IMR-90 (cell line): Measurements from ENCODE around the gene TGFB1. TPM values are rescaled to one million over a fixed set of nuclear protein-coding genes. Genes with fewer than 3 reads are reported as not detected.

Source experiments
- ATAC-seq: fragments of 200-7000 bp; cut with Tn5 transposase; 2 replicates; pipeline ENCODE4 v1.9.1; 2020; ENCODE audit warnings: low read depth, mild to moderate bottlenecking, moderate library complexity
- BruUV-seq: library from RNA; stranded (reverse); fragments of 400-500 nt; replicated peaks from 2 replicates; lab custom pipeline; 2021; lab: Mats Ljungman, UMichigan
- CTCF ChIA-PET: fragments of 300-600 bp; formaldehyde crosslinking; extraction: SDS; loops from one replicate; lab custom pipeline; 2021; ENCODE audit warnings: antibody characterized with exemption; lab: Yijun Ruan, JAX
- POLR2A ChIA-PET: fragments of 300-600 bp; sonication (Branson Sonifier 250); formaldehyde crosslinking; loops from one replicate; lab custom pipeline; 2022; ENCODE audit warnings: antibody characterized with exemption; ENCODE audit not compliant: unreplicated experiment; lab: Charles Lee
- DNase-seq: peaks from one replicate; pipeline ENCODE4 v3.0.0; 2013
- H2AFZ ChIP-seq: replicated peaks from 2 replicates; pipeline ENCODE3; 2013; ENCODE audit warnings: low read length, mild to moderate bottlenecking; ENCODE audit not compliant: poor library complexity
- H2AK5ac ChIP-seq: 2 replicates; pipeline ENCODE4 v1.6.1; 2013; ENCODE audit warnings: low read depth, low read length, inconsistent platforms
- H2AK9ac ChIP-seq: replicated peaks from 2 replicates; pipeline ENCODE3; 2013; ENCODE audit warnings: mild to moderate bottlenecking, low read depth, low read length, moderate library complexity; ENCODE audit not compliant: poor library complexity
- H2BK120ac ChIP-seq: 2 replicates; pipeline ENCODE4 v1.6.1; 2013; ENCODE audit warnings: low read depth, low read length, inconsistent platforms
- H2BK15ac ChIP-seq: 3 replicates; pipeline ENCODE4 v1.6.1; 2013; ENCODE audit warnings: low read depth, low read length, inconsistent platforms
- H2BK20ac ChIP-seq: 2 replicates; pipeline ENCODE4 v1.6.1; 2013; ENCODE audit warnings: low read depth, mild to moderate bottlenecking, inconsistent platforms, low read length, moderate library complexity
- H2BK5ac ChIP-seq: 2 replicates; pipeline ENCODE4 v1.6.1; 2013; ENCODE audit warnings: mild to moderate bottlenecking, low read depth, low read length, inconsistent platforms; ENCODE audit not compliant: poor library complexity, severe bottlenecking
- H3K14ac ChIP-seq: replicated peaks from 2 replicates; pipeline ENCODE4 v1.6.1; 2013; ENCODE audit warnings: low read depth, low read length, inconsistent platforms
- H3K18ac ChIP-seq: 2 replicates; pipeline ENCODE4 v1.6.1; 2013; ENCODE audit warnings: low read depth, low read length, control low read depth
- H3K23ac ChIP-seq: 2 replicates; pipeline ENCODE4 v1.6.1; 2013; ENCODE audit warnings: low read depth, low read length, inconsistent platforms
- H3K27ac ChIP-seq: 2 replicates; pipeline ENCODE4 v1.5.1; 2013; ENCODE audit warnings: mild to moderate bottlenecking, control low read depth, low read length; ENCODE audit not compliant: insufficient read depth
- H3K27me3 ChIP-seq: 2 replicates; pipeline ENCODE4 v1.6.1; 2013; ENCODE audit warnings: low read length; ENCODE audit not compliant: control insufficient read depth, insufficient read depth
- H3K36me3 ChIP-seq: 2 replicates; pipeline ENCODE4 v1.6.1; 2013; ENCODE audit warnings: low read length, mixed read lengths; ENCODE audit not compliant: control insufficient read depth, insufficient read depth
- H3K4ac ChIP-seq: 2 replicates; pipeline ENCODE4 v1.6.1; 2013; ENCODE audit warnings: low read depth, low read length, inconsistent platforms
- H3K4me1 ChIP-seq: 2 replicates; pipeline ENCODE4 v1.6.1; 2013; ENCODE audit warnings: low read length, mixed read lengths; ENCODE audit not compliant: control insufficient read depth, insufficient read depth
- H3K4me2 ChIP-seq: 2 replicates; pipeline ENCODE4 v1.6.1; 2013; ENCODE audit warnings: low read depth, mild to moderate bottlenecking, control low read depth, low read length, moderate library complexity
- H3K4me3 ChIP-seq: 2 replicates; pipeline ENCODE4 v1.5.1; 2013; ENCODE audit warnings: low read depth, mild to moderate bottlenecking, control low read depth, low read length, moderate library complexity; ENCODE audit not compliant: insufficient read depth
- H3K56ac ChIP-seq: 2 replicates; pipeline ENCODE4 v1.6.1; 2013; ENCODE audit warnings: low read length, inconsistent platforms; ENCODE audit not compliant: insufficient read depth; ENCODE audit errors: extremely low read depth
- H3K79me1 ChIP-seq, 2 experiments: 2 replicates each; pipeline ENCODE4 v1.6.1; 2013; ENCODE audit warnings: low read length in 2 of 2, inconsistent platforms in 1 of 2, low read depth in 1 of 2
- H3K9ac ChIP-seq: 2 replicates; pipeline ENCODE4 v1.6.1; 2013; ENCODE audit warnings: low read depth, low read length, control low read depth
- H3K9me1 ChIP-seq: 2 replicates; pipeline ENCODE4 v1.6.1; 2013; ENCODE audit warnings: low read length, inconsistent platforms; ENCODE audit not compliant: insufficient read depth
- H3K9me3 ChIP-seq: 2 replicates; pipeline ENCODE4 v1.6.1; 2013; ENCODE audit warnings: low read length; ENCODE audit not compliant: control insufficient read depth, insufficient read depth
- H4K20me1 ChIP-seq: 2 replicates; pipeline ENCODE4 v1.6.1; 2013; ENCODE audit warnings: low read length, inconsistent platforms; ENCODE audit not compliant: insufficient read depth
- H4K5ac ChIP-seq: 2 replicates; pipeline ENCODE4 v1.6.1; 2013; ENCODE audit warnings: mild to moderate bottlenecking, low read depth, low read length, control low read depth
- H4K8ac ChIP-seq, 2 experiments: 2 replicates each; pipeline ENCODE4 v1.6.1; 2013; ENCODE audit warnings: low read depth in 2 of 2, low read length in 2 of 2, control low read depth in 1 of 2, inconsistent platforms in 1 of 2
- H4K91ac ChIP-seq: 2 replicates; pipeline ENCODE4 v1.6.1; 2013; ENCODE audit warnings: low read depth, low read length, inconsistent platforms; ENCODE audit not compliant: insufficient read depth
- BHLHE40 ChIP-seq: fragments of 150-350 bp; IDR thresholded peaks from 2 replicates; pipeline ENCODE4 v1.6.1; 2016; ENCODE audit warnings: mild to moderate bottlenecking, low read depth, low read length
- CEBPB ChIP-seq: IDR thresholded peaks from 2 replicates; pipeline ENCODE4 v1.6.1; 2012; ENCODE audit warnings: low read depth, low read length, improper control_type of control experiment
- FOS ChIP-seq: fragments of 150-350 bp; IDR thresholded peaks from 2 replicates; pipeline ENCODE4 v1.6.1; 2016; ENCODE audit warnings: low read depth, low read length
- MAFK ChIP-seq: IDR thresholded peaks from 2 replicates; pipeline ENCODE4 v1.6.1; 2012; ENCODE audit warnings: low read depth, low read length, improper control_type of control experiment
- MAZ ChIP-seq: IDR thresholded peaks from 2 replicates; pipeline ENCODE4 v1.6.1; 2012; ENCODE audit warnings: low read depth, mild to moderate bottlenecking, low read length, improper control_type of control experiment, moderate library complexity, borderline replicate concordance
- MXI1 ChIP-seq: IDR thresholded peaks from 2 replicates; pipeline ENCODE4 v1.6.1; 2012; ENCODE audit warnings: low read depth, mild to moderate bottlenecking, low read length, moderate library complexity, borderline replicate concordance
- RAD21 ChIP-seq: IDR thresholded peaks from 2 replicates; pipeline ENCODE4 v1.6.1; 2012; ENCODE audit warnings: low read length, improper control_type of control experiment
- RCOR1 ChIP-seq: IDR thresholded peaks from 2 replicates; pipeline ENCODE4 v1.6.1; 2012; ENCODE audit warnings: mild to moderate bottlenecking, low read length, improper control_type of control experiment; ENCODE audit not compliant: insufficient replicate concordance
- SMC3 ChIP-seq: fragments of 150-350 bp; IDR thresholded peaks from 2 replicates; pipeline ENCODE4 v1.6.1; 2016; ENCODE audit warnings: low read depth, mild to moderate bottlenecking, antibody characterized with exemption, low read length, moderate library complexity
- WGBS, 2 experiments: methylation state at CpG; one replicate each; pipeline versions ENCODE4 v1.1.5 to v1.1.7; 2013; ENCODE audit warnings: missing lambda C conversion rate in 2 of 2; ENCODE audit not compliant: insufficient read length in 1 of 2; ENCODE audit errors: extremely low coverage in 2 of 2; 5-methylcytosine and 5-hydroxymethylcytosine counted together
- dilution Hi-C: fragments of 300-500 bp; cut with HindIII; formaldehyde crosslinking; loops from one replicate; pipeline ENCODE4 v1.14.3; 2018; ENCODE audit warnings: low sequenced_read_pairs; ENCODE audit not compliant: unreplicated experiment
- in situ Hi-C: fragments of 300-500 bp; cut with MboI; formaldehyde crosslinking; loops from 3 replicates; pipeline ENCODE4 v1.14.3; 2019; ENCODE audit warnings: low sequenced_read_pairs, inconsistent platforms, mixed read lengths
- intact Hi-C: fragments of 100-400 bp; cut with micrococcal nuclease; formaldehyde crosslinking; loops from 2 replicates; pipeline ENCODE4 v1.10.0; 2022
- polyA plus RNA-seq, 3 experiments: library from polyadenylated mRNA; depleted of rRNA; stranded (reverse); fragments of >200 nt; gene quantifications; 2 replicates each; pipeline ENCODE4 v1.2.3, GENCODE V29; 2012; ENCODE audit warnings: low replicate concordance in 1 of 3
- total RNA-seq: library from RNA; depleted of rRNA; stranded (reverse); fragments of >200 nt; gene quantifications from 2 replicates; pipeline ENCODE4 v1.2.3, GENCODE V29; 2012
- TF ChIP-seq, protein P1 (sequence below): fragments of 150-350 bp; IDR thresholded peaks from 2 replicates; pipeline ENCODE4 v1.6.1; 2017; ENCODE audit warnings: mild to moderate bottlenecking, antibody characterized with exemption, low read length, low read depth
- TF ChIP-seq, protein P2 (sequence below): fragments of 150-350 bp; IDR thresholded peaks from 2 replicates; pipeline ENCODE4 v1.6.1; 2016; ENCODE audit warnings: low read depth, mild to moderate bottlenecking, low read length, moderate library complexity, borderline replicate concordance

Gene TGFB1
- total and polyA plus RNA-seq, 2 of the 4 experiments (the other 2 are of a cell fraction) = 3.2 to 26.7 TPM

- Histone ChIP-seq H3K23ac (no peak overlapping the region), H3K14ac (no peak overlapping the region), H4K8ac (no peak overlapping the region), H2BK20ac (no peak overlapping the region), H4K91ac (no peak overlapping the region), H3K9me1 (no peaks in the 10 kb centered on the region; the same call in 1 of the 2 replicates), H4K20me1 (peaks cover 37% of the 10 kb centered on the region), H2BK120ac (no peak overlapping the region), H3K56ac (no peak overlapping the region), H3K9me3 (no peaks in the 10 kb centered on the region), H3K79me1 (peaks cover 17 to 49% of the 10 kb centered on the region in 2 experiments), H3K4me3 (no peak overlapping the region), H2AK5ac (no peak overlapping the region), H3K27ac (no peak overlapping the region), H3K4me1 (no peaks in the 10 kb centered on the region), H3K27me3 (no peaks in the 10 kb centered on the region), H3K36me3 (peaks cover 47% of the 10 kb centered on the region), H2BK15ac (no peak overlapping the region), H2AFZ (no peak overlapping the region), H4K5ac (no peak overlapping the region), H3K9ac (no peak overlapping the region), H3K4me2 (no peak overlapping the region), H3K4ac (no peak overlapping the region), H2BK5ac (no peak overlapping the region), H3K18ac (no peak overlapping the region), H2AK9ac (no peak overlapping the region)
- in situ Hi-C loops (no loop called here), intact Hi-C loops (no loop called here), dilution Hi-C loops (no loop called here)
- POLR2A ChIA-PET = no interaction called here
- ATAC-seq = no peak
- WGBS, 2 experiments = 91% methylated on average over 4 of the region's 20 CpGs; no CpG with 5 or more reads in 1 of the 2 experiments
- no TSS peak for BruUV-seq
- CTCF ChIA-PET = no interaction called here
- no peak for DNase-seq
- TF ChIP-seq, protein P1, sequence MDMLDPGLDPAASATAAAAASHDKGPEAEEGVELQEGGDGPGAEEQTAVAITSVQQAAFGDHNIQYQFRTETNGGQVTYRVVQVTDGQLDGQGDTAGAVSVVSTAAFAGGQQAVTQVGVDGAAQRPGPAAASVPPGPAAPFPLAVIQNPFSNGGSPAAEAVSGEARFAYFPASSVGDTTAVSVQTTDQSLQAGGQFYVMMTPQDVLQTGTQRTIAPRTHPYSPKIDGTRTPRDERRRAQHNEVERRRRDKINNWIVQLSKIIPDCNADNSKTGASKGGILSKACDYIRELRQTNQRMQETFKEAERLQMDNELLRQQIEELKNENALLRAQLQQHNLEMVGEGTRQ = no peak
- TF ChIP-seq MXI1 = no peak
- TF ChIP-seq MAZ = no peak
- no peak for TF ChIP-seq SMC3
- no peak for TF ChIP-seq CEBPB
- TF ChIP-seq FOS = no peak
- TF ChIP-seq RCOR1 = no peak
- no peak for TF ChIP-seq BHLHE40
- TF ChIP-seq MAFK = no peak
- TF ChIP-seq RAD21 = no peak
- TF ChIP-seq, protein P2, sequence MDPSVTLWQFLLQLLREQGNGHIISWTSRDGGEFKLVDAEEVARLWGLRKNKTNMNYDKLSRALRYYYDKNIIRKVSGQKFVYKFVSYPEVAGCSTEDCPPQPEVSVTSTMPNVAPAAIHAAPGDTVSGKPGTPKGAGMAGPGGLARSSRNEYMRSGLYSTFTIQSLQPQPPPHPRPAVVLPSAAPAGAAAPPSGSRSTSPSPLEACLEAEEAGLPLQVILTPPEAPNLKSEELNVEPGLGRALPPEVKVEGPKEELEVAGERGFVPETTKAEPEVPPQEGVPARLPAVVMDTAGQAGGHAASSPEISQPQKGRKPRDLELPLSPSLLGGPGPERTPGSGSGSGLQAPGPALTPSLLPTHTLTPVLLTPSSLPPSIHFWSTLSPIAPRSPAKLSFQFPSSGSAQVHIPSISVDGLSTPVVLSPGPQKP = no peak
Measured at GRCh38 chr19:41341669-41342490, 11.8 kb downstream of the TGFB1 start.
